HepG2 (cell line): ENCODE data around the gene ZKSCAN1. TPM values are rescaled to one million over a fixed set of nuclear protein-coding genes. Genes with fewer than 3 reads are reported as not detected.

Experiments
- AHDC1 ChIP-seq: sonication (generic); formaldehyde crosslinking; IDR thresholded peaks from 2 replicates; pipeline ENCODE4 v1.5.1; 2020; ENCODE audit warnings: mild to moderate bottlenecking, missing genetic modification reagents, borderline replicate concordance
- ARID2 ChIP-seq: sonication (generic); formaldehyde crosslinking; IDR thresholded peaks from 2 replicates; pipeline ENCODE4 v1.8.1; 2022; ENCODE audit warnings: mild to moderate bottlenecking, missing genetic modification reagents, borderline replicate concordance
- ELK4 ChIP-seq: sonication (generic); formaldehyde crosslinking; IDR thresholded peaks from 2 replicates; pipeline ENCODE4 v1.9.0; 2021; ENCODE audit warnings: missing genetic modification reagents, borderline replicate concordance
- EP300 ChIP-seq, 3 experiments: sonication (generic) in 1 of 3; formaldehyde crosslinking in 1 of 3; IDR thresholded peaks; 2 replicates each; pipeline versions ENCODE4 v1.5.1 to v1.6.1; 2011 to 2020; ENCODE audit warnings: low read depth in 2 of 3, low read length in 2 of 3, borderline replicate concordance in 1 of 3, improper control_type of control experiment in 1 of 3, mild to moderate bottlenecking in 1 of 3, missing genetic modification reagents in 1 of 3, moderate library complexity in 1 of 3
- MXI1 ChIP-seq: IDR thresholded peaks from 3 replicates; pipeline ENCODE4 v1.6.1; 2012; ENCODE audit warnings: low read depth, low read length, inconsistent platforms, borderline replicate concordance
- POLR2AphosphoS5 ChIP-seq: IDR thresholded peaks from 2 replicates; pipeline ENCODE4 v1.6.1; 2012; ENCODE audit warnings: low read depth, low read length
- RCOR2 ChIP-seq: IDR thresholded peaks from 2 replicates; pipeline ENCODE4 v1.6.1; 2016; ENCODE audit warnings: missing biosample characterization, missing genetic modification reagents
- SKI ChIP-seq: fragments of 450-650 bp; IDR thresholded peaks from one replicate; pipeline ENCODE4 v1.6.1; 2018; ENCODE audit warnings: mild to moderate bottlenecking; ENCODE audit not compliant: partially characterized antibody
- SP2 ChIP-seq: sonication (generic); formaldehyde crosslinking; IDR thresholded peaks from 2 replicates; pipeline ENCODE4 v1.5.1; 2020; ENCODE audit warnings: mild to moderate bottlenecking, missing genetic modification reagents
- TEAD3 ChIP-seq: optimal IDR thresholded peaks from 2 replicates; pipeline ENCODE3; 2016; ENCODE audit warnings: borderline replicate concordance
- TFDP2 ChIP-seq: sonication (generic); formaldehyde crosslinking; IDR thresholded peaks from 2 replicates; pipeline ENCODE4 v1.4.0; 2020; ENCODE audit warnings: missing genetic modification reagents
- ZKSCAN8 ChIP-seq: IDR thresholded peaks from 2 replicates; pipeline ENCODE4 v1.6.1; 2016; ENCODE audit warnings: borderline replicate concordance, missing genetic modification reagents, missing compliant biosample characterization
- ZNF121 ChIP-seq: sonication (generic); formaldehyde crosslinking; IDR thresholded peaks from 2 replicates; pipeline ENCODE4 v1.5.0; 2020; ENCODE audit warnings: mild to moderate bottlenecking, missing genetic modification reagents
- ZNF143 ChIP-seq: sonication (generic); formaldehyde crosslinking; IDR thresholded peaks from 2 replicates; pipeline ENCODE4 v1.4.0; 2020; ENCODE audit warnings: missing genetic modification reagents
- ZNF280D ChIP-seq: sonication (generic); formaldehyde crosslinking; IDR thresholded peaks from 2 replicates; pipeline ENCODE4 v1.5.1; 2020; ENCODE audit warnings: mild to moderate bottlenecking, missing genetic modification reagents
- ZNF460 ChIP-seq: sonication (generic); formaldehyde crosslinking; IDR thresholded peaks from 2 replicates; pipeline ENCODE4 v1.5.1; 2020; ENCODE audit warnings: missing genetic modification reagents, mild to moderate bottlenecking, borderline replicate concordance
- ZNF569 ChIP-seq: sonication (generic); formaldehyde crosslinking; IDR thresholded peaks from 2 replicates; pipeline ENCODE4 v1.5.0; 2020; ENCODE audit warnings: mild to moderate bottlenecking, missing genetic modification reagents, moderate library complexity, borderline replicate concordance
- polyA plus RNA-seq, 8 experiments: library from polyadenylated mRNA; depleted of rRNA in 3 of 8; stranded (reverse) in 7 of 8; unstranded in 1 of 8; fragments of >200 nt; fragmentation: Illumina TruSeq in 4 of 8; extraction: Trizol in 4 of 8; gene quantifications; 2 replicates each; pipeline versions ENCODE4 v1.2.1 to v1.2.3, GENCODE V29; 2011 to 2016; ENCODE audit warnings: low read depth in 4 of 8, missing spikeins in 1 of 8, mixed read lengths in 1 of 8; ENCODE audit not compliant: insufficient read depth in 1 of 8
- total RNA-seq, 5 experiments: library from RNA; depleted of rRNA; stranded (reverse); fragments of >200 nt; fragmentation: Illumina TruSeq; extraction: Trizol; gene quantifications; 2 replicates each; pipeline ENCODE4 v1.2.3, GENCODE V29; 2016; ENCODE audit warnings: low read depth in 1 of 5

Gene ZKSCAN1
- total and polyA plus RNA-seq, 2 of the 13 experiments (the other 11 are each of a cell fraction or from before 2014, with no cell fraction given) = 46.4 to 60.6 TPM

- no peak for TF ChIP-seq ELK4 (CRISPR knock-in tag)
- no peak for TF ChIP-seq ZKSCAN8 (CRISPR knock-in tag)
- TF ChIP-seq AHDC1 (CRISPR knock-in tag) = peak; percentile 73
- TF ChIP-seq EP300 (IDR thresholded peaks at IDR 0.05; ENCODE audit: low read depth in 2 of 2, low read length in 2 of 2) = peak in 1 of 2 experiments; percentile 87; a peak in 2 of 4 replicates
- TF ChIP-seq EP300 (CRISPR knock-in tag; IDR thresholded peaks at IDR 0.05; ENCODE audit: borderline replicate concordance) = peak; percentile 14; the same call in 1 of the 2 replicates
- peak; percentile 97 for TF ChIP-seq SKI
- peak; percentile 29; the same call in 1 of the 2 replicates for TF ChIP-seq SP2
- no peak for TF ChIP-seq ZNF569 (CRISPR knock-in tag)
- peak; percentile 0; the same call in 1 of the 2 replicates for TF ChIP-seq POLR2AphosphoS5
- TF ChIP-seq ZNF143 (CRISPR knock-in tag) = peak; percentile 36; the same call in 1 of the 2 replicates
- peak; percentile 41; the same call in 1 of the 2 replicates for TF ChIP-seq ZNF280D (CRISPR knock-in tag)
- TF ChIP-seq TEAD3 (CRISPR knock-in tag) = peak; percentile 38
- peak; percentile 66; the same call in 1 of the 2 replicates for TF ChIP-seq RCOR2 (CRISPR knock-in tag)
- 0 out of 2 replicates have a peak, but pooled peaks have one; percentile 33 for TF ChIP-seq ARID2 (CRISPR knock-in tag)
- peak; percentile 47; the same call in 1 of the 2 replicates for TF ChIP-seq ZNF460
- TF ChIP-seq TFDP2 (CRISPR knock-in tag) = peak; percentile 41; the same call in 1 of the 2 replicates
- 0 out of 3 replicates have a peak, but pooled peaks have one; percentile 32 for TF ChIP-seq MXI1
- TF ChIP-seq ZNF121 (CRISPR knock-in tag) = peak; percentile 98
Observed at GRCh38 chr7:100024020-100024619, 8.7 kb downstream of the ZKSCAN1 start (continued).
